ENCODE measurements around the gene AGAP1.

GRCh38 chr2:235583144-235583543, 89.3 kb downstream of the AGAP1 start:
- TF ChIP-seq POLR2A (IDR thresholded peaks at IDR 0.05; ENCODE audit: low read depth, low read length) (no peak), CTCF (IDR thresholded peaks at IDR 0.05; ENCODE audit: extremely low read depth in 1 of 2, insufficient read depth in 1 of 2, low read depth in 1 of 2, low read length in 2 of 2) (no peak), EZH2 (IDR thresholded peaks at IDR 0.05; ENCODE audit: borderline replicate concordance, low read depth, low read length, severe bottlenecking) (no peak), POLR2AphosphoS5 (IDR thresholded peaks at IDR 0.05; ENCODE audit: insufficient read depth, low read depth, low read length) (no peak), FOS (IDR thresholded peaks at IDR 0.05; ENCODE audit: borderline replicate concordance, insufficient read depth, low read length) (no peak), MAX (IDR thresholded peaks at IDR 0.05; ENCODE audit: insufficient read depth, insufficient read length) (no peak), GATA2 (IDR thresholded peaks at IDR 0.05; ENCODE audit: insufficient read depth, insufficient read length, low read depth, low read length) (no peak)

Data from endothelial cell of umbilical vein (primary cell).